HepG2 (cell line): ENCODE data around the gene MMAA. TPM values are rescaled to one million over a fixed set of nuclear protein-coding genes. Genes with fewer than 3 reads are reported as not detected.

Experiments
- FLYWCH1 ChIP-seq: sonication (generic); formaldehyde crosslinking; IDR thresholded peaks from 2 replicates; pipeline ENCODE4 v1.8.1; 2023; ENCODE audit warnings: mild to moderate bottlenecking, missing genetic modification reagents
- GATAD2A ChIP-seq: IDR thresholded peaks from 2 replicates; pipeline ENCODE4 v1.6.1; 2016
- MATR3 ChIP-seq: sonication (generic); formaldehyde crosslinking; IDR thresholded peaks from 2 replicates; pipeline ENCODE4 v1.4.0; 2020; ENCODE audit warnings: missing genetic modification reagents
- MTF1 ChIP-seq: sonication (generic); formaldehyde crosslinking; IDR thresholded peaks from 2 replicates; pipeline ENCODE4 v1.5.0; 2020; ENCODE audit warnings: missing genetic modification reagents
- NFATC3 ChIP-seq: sonication (generic); formaldehyde crosslinking; IDR thresholded peaks from 2 replicates; pipeline ENCODE4 v1.5.1; 2020; ENCODE audit warnings: mild to moderate bottlenecking, missing genetic modification reagents
- PAWR ChIP-seq: sonication (generic); formaldehyde crosslinking; IDR thresholded peaks from 2 replicates; pipeline ENCODE4 v1.4.0; 2020; ENCODE audit warnings: missing genetic modification reagents, mild to moderate bottlenecking, borderline replicate concordance
- SNRNP70 ChIP-seq: fragments of 200-400 bp; formaldehyde crosslinking; IDR thresholded peaks from 2 replicates; pipeline ENCODE4 v1.6.1; 2017; ENCODE audit warnings: mild to moderate bottlenecking, low read depth, low read length, moderate library complexity
- STAT5B ChIP-seq: sonication (generic); formaldehyde crosslinking; IDR thresholded peaks from 2 replicates; pipeline ENCODE4 v1.4.0; 2020; ENCODE audit warnings: missing genetic modification reagents
- YEATS2 ChIP-seq: sonication (generic); formaldehyde crosslinking; IDR thresholded peaks from 2 replicates; pipeline ENCODE4 v1.4.0; 2020; ENCODE audit warnings: missing genetic modification reagents, borderline replicate concordance
- ZNF225 ChIP-seq: sonication (generic); formaldehyde crosslinking; IDR thresholded peaks from 2 replicates; pipeline ENCODE4 v1.4.0; 2020; ENCODE audit warnings: mild to moderate bottlenecking, missing genetic modification reagents
- ZNF44 ChIP-seq: sonication (generic); formaldehyde crosslinking; IDR thresholded peaks from 2 replicates; pipeline ENCODE4 v1.5.1; 2020; ENCODE audit warnings: mild to moderate bottlenecking, missing genetic modification reagents
- ZNF615 ChIP-seq: sonication (generic); formaldehyde crosslinking; IDR thresholded peaks from 2 replicates; pipeline ENCODE4 v1.5.0; 2020; ENCODE audit warnings: mild to moderate bottlenecking, missing genetic modification reagents, borderline replicate concordance
- ZSCAN9 ChIP-seq: IDR thresholded peaks from 2 replicates; pipeline ENCODE4 v1.6.1; 2016; ENCODE audit warnings: borderline replicate concordance
- polyA plus RNA-seq, 8 experiments: library from polyadenylated mRNA; depleted of rRNA in 3 of 8; stranded (reverse) in 7 of 8; unstranded in 1 of 8; fragments of >200 nt; fragmentation: Illumina TruSeq in 4 of 8; extraction: Trizol in 4 of 8; gene quantifications; 2 replicates each; pipeline versions ENCODE4 v1.2.1 to v1.2.3, GENCODE V29; 2011 to 2016; ENCODE audit warnings: low read depth in 4 of 8, missing spikeins in 1 of 8, mixed read lengths in 1 of 8; ENCODE audit not compliant: insufficient read depth in 1 of 8
- total RNA-seq, 5 experiments: library from RNA; depleted of rRNA; stranded (reverse); fragments of >200 nt; fragmentation: Illumina TruSeq; extraction: Trizol; gene quantifications; 2 replicates each; pipeline ENCODE4 v1.2.3, GENCODE V29; 2016; ENCODE audit warnings: low read depth in 1 of 5
- TF ChIP-seq, protein P1 (sequence below), 2 experiments: fragments of 450-650 bp in 1 of 2; sonication (generic) in 1 of 2; formaldehyde crosslinking in 1 of 2; IDR thresholded peaks; 2 replicates each; pipeline versions ENCODE4 v1.6.1 to v1.8.0; 2016 to 2022; ENCODE audit warnings: antibody characterized with exemption in 1 of 2, mild to moderate bottlenecking in 1 of 2, missing genetic modification reagents in 1 of 2
- TF ChIP-seq, protein P2 (sequence below): sonication (generic); formaldehyde crosslinking; IDR thresholded peaks from 2 replicates; pipeline ENCODE4 v1.8.1; 2023; ENCODE audit warnings: mild to moderate bottlenecking, missing genetic modification reagents

Gene MMAA
- total and polyA plus RNA-seq, 2 of the 13 experiments (the other 11 are each of a cell fraction or from before 2014, with no cell fraction given), result 1.3 to 2.8 TPM

DNA sequence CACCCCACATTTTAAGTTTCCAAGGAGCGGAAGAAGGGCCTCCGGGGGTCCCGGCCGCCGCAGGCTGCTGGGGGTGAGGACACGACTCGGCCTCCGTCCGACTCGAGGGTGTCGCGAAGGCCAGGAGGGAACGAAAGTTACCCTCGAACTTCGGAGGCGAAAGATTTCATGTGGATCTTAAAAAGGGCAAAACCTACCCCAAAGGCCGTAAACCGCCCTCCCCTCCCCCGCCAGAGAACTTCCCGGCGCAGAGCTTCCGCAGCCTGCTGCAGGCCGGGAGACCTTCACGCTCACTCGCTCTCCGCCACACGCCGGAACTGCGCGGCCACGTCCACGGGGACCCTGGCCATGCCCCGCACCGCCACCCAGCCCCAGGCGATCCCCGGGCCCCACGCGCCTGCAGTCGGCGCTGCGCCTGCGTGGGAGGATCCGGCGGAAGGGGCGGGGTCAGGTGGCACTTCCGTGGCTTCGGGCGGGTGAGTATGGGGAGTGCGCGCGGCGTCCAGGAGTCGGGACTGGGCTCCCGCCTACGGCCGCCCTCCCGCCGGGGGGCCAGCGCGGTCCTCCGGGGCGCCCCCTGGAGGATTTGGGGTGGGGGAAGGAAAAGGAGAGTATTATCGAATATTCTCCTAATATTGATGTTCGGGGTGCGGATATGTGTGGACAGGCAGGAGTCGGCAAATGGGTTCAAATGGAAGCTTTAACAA is at the start of gene MMAA (continued):
- TF ChIP-seq, protein P1, sequence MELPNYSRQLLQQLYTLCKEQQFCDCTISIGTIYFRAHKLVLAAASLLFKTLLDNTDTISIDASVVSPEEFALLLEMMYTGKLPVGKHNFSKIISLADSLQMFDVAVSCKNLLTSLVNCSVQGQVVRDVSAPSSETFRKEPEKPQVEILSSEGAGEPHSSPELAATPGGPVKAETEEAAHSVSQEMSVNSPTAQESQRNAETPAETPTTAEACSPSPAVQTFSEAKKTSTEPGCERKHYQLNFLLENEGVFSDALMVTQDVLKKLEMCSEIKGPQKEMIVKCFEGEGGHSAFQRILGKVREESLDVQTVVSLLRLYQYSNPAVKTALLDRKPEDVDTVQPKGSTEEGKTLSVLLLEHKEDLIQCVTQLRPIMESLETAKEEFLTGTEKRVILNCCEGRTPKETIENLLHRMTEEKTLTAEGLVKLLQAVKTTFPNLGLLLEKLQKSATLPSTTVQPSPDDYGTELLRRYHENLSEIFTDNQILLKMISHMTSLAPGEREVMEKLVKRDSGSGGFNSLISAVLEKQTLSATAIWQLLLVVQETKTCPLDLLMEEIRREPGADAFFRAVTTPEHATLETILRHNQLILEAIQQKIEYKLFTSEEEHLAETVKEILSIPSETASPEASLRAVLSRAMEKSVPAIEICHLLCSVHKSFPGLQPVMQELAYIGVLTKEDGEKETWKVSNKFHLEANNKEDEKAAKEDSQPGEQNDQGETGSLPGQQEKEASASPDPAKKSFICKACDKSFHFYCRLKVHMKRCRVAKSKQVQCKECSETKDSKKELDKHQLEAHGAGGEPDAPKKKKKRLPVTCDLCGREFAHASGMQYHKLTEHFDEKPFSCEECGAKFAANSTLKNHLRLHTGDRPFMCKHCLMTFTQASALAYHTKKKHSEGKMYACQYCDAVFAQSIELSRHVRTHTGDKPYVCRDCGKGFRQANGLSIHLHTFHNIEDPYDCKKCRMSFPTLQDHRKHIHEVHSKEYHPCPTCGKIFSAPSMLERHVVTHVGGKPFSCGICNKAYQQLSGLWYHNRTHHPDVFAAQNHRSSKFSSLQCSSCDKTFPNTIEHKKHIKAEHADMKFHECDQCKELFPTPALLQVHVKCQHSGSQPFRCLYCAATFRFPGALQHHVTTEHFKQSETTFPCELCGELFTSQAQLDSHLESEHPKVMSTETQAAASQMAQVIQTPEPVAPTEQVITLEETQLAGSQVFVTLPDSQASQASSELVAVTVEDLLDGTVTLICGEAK (IDR thresholded peaks at IDR 0.05), result no peak
- TF ChIP-seq, protein P1 (CRISPR knock-in tag; IDR thresholded peaks at IDR 0.05), result peak; percentile 80
- TF ChIP-seq ZNF44 (CRISPR knock-in tag), result no peak
- TF ChIP-seq SNRNP70, result no peak
- no peak for TF ChIP-seq MTF1
- TF ChIP-seq ZSCAN9, result no peak
- TF ChIP-seq FLYWCH1 (CRISPR knock-in tag), result peak; percentile 6; the same call in 1 of the 2 replicates
- no peak; the same call in 1 of the 2 replicates for TF ChIP-seq NFATC3
- no peak for TF ChIP-seq MATR3
- TF ChIP-seq ZNF615, result 0 out of 2 replicates have a peak, but pooled peaks have one; percentile 57
- 0 out of 2 replicates have a peak, but pooled peaks have one; percentile 22 for TF ChIP-seq STAT5B
- TF ChIP-seq PAWR (CRISPR knock-in tag), result no peak
- TF ChIP-seq GATAD2A, result peak; percentile 59
- TF ChIP-seq, protein P2, sequence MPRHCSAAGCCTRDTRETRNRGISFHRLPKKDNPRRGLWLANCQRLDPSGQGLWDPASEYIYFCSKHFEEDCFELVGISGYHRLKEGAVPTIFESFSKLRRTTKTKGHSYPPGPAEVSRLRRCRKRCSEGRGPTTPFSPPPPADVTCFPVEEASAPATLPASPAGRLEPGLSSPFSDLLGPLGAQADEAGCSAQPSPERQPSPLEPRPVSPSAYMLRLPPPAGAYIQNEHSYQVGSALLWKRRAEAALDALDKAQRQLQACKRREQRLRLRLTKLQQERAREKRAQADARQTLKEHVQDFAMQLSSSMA, result 0 out of 2 replicates have a peak, but pooled peaks have one; percentile 31
- peak; percentile 86 for TF ChIP-seq YEATS2 (CRISPR knock-in tag)
- TF ChIP-seq ZNF225 (CRISPR knock-in tag), result peak; percentile 97
